DMS 273 (cell line): ENCODE data around the gene CD79B.

Experiments
- DNase-seq: peaks from one replicate; lab custom pipeline; 2025; ENCODE audit not compliant: unreplicated experiment; lab: John Stamatoyannopoulos, UW

Gene CD79B

DNA sequence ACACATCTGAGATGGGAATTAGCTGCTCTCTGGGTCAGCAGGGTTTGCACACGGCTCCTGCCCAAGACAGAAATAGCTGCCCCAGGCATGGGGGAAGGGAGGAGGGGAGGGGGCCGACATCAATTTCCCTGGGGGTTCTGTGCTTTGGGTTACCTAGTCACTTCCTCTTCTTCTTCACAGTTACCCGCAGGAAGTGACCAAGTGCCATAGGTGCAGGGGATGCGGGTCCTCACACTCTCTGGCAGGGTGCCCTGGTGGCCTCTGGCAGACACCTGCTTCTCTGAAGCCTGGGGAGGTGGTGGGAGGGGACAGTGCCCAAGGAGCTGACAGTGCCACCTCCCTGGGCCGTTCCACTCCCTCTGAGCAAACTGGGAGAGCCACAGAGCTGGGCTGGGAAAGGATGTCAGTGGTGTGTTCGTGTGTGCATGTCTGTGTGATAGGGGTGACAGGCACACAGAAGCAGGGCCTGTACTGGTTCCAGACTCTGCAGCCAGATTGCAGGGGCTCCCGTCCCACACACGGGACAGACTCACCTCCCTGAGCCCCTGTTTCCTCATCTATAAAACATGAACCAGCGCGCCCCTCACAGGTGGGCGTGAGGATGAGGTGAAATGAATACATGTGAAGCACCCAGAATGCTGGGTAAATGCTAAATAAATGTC is 22.4 kb upstream of the CD79B start:
- peak; percentile 24 for DNase-seq

DNA sequence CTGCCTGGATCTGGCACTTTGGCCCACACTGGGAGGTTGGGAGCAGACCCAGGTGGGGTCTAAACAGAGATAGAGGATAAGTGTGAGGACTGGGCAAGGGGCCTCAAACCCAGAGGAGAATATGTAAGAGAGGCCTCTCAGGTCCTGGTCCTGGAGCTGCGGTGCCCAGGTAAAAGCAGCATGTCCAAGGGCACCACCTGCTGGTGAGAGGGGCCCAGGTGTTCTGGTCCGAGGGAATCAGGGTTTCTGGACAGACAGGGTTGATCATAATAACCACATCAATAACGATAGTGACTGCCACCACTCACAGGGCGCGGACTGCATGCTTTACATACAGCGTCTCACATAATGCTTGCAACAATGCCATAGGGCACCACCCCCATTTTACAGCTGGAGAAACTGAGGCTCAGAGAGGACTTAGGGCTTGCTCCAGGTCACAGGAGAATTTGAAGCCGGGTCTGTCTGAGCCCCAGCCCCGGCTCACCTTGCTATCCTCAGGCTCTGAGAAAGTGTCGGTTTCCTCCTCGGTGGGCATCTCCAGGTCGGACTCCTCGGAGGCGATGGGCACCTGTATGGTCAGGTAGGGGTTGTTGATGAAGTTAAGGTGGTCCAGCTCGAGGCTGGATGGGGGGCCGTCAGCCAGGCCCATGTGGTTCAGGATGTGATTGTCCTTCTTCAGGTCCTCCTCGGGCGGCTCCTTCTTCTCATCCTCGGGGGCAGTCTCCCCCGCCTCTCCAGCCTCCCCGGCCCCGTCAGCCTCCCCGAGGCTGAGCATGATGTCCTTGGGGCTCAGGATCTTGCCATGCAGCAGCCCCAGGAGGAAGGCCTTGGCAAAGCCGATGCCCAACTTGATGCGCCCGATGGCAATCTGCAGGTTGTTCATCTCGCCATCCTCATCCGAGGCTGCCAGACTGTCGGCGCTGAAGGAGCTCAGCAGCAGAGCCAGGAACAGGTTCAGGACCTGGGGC is 19.1 kb upstream of the CD79B start:
- peak; percentile 42 for DNase-seq

DNA sequence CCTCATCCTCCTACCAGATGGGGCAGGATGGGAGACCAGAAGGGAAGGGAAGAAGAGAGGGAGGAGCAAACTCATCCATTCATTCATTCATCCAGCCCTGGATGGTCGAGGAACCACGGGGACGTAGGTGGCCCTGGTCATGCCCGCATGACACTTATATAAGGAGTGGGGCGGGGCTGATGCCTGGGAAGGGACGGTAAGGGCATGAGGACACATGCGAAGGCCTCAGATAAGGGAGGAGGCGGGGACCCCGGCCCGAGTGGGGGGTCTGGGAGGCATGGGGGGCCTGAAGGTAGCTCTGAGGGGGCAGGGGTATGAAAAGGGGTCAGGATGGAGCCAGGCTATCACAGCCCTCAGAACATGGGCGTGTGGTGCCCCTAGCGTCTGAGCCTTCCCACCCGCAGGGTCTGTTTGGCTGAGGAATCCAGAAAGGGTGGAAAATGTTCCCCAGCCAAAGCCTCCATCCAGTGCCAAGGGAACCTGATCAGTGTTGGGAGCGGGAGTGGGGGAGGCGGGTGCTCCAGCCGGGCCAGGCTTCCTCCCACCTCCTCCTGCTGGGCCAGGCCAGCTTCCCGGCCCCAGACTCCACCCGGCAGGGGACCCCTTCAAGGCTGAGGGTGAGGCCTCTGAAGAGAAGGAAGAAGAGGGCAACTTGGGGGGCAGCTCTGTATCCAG is 17.6 kb upstream of the CD79B start:
- DNase-seq = peak; percentile 39

DNA sequence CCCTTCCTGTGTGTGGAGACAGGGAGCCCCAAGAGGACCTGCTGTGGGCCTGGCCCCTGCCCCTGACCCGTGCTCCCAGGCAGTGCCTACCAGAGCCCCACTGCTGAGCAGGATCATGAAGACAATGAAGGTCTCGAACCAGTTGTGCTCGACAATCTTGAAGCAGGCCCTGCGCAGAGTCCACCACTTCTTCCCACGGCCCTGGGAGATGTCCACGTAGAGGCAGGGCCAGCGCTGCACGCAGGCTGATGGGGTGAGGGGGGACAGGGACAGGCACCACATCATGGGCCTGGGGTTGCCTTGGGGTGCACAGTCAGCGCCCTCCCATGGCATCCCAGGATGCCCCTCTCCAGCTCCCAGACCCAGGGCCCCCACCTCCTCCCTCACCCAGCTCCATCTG is 16.4 kb upstream of the CD79B start:
- DNase-seq = no peak

DNA sequence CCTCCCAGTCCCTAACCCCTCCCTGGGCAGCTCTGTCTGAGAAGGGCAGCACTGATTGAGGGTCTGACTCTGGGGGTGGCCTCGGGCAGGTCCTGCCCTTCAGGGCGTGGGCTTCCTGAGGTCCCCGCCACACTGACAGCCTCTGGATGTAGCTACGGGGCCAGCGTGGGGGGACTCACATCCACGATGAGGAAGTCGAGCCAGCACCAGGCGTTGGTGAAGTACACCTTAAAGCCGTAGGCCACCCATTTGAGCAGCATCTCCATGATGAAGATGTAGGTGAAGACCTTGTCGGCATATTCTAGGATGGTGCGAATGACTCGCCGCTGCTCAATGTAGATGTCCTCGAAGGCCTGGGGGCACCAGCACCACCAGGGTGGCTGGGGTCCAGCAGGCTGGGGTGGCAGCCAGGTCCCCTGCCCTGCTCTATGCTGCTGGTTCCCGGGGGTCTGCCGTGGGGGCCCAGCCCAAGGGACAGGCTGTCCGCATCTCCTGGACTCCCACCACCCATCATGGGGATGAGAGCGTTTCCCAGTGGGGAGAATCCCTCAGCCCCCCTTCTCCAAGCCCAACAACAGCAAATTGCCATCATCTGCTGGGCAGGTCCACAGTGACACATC is 15.7 kb upstream of the CD79B start:
- no peak for DNase-seq

DNA sequence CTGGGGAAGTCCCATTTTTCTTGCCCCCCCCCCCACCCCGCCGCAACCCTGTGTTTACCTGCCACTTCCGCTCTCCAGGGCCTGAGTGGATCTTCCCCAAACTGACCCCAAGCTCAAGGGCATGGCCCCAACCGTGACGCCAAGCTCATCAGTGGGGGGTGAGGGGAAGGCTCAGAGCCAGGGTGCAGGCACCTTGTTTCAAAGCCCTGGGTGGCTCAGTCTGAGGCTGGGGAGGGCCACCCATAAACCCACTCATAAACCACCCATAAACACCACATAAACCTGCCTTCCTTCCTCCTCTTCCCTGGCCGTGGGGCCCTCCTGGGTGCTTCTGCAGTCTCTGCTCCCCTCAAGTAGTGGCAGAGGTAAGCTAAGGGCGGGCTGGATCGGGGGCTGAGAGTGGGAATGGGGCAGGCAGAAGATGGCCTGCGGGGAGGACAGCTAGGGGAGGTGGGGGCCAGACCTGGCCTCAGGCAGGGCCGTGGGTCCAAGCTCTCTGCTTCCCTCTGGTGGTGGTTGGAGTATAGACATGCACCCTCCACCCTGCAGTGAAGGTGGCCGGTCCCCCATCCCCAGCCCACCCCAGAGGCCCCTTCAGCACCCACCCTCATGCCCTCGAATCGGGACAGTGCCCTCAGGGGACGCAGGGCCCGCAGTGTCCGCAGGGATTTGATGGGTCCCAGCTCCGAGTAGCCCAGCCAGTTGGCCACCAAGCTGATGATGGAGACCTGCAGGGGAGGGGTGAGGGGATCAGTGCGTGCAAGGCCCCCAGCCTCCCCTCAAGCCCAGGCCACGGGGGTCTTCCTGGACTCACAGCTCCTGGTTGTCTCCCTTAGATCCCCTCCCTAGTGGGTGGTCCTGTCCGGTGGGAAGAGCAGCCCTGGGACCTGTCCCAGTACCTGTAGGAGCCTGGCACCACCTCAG is 14.6 kb upstream of the CD79B start:
- DNase-seq = peak; percentile 77

DNA sequence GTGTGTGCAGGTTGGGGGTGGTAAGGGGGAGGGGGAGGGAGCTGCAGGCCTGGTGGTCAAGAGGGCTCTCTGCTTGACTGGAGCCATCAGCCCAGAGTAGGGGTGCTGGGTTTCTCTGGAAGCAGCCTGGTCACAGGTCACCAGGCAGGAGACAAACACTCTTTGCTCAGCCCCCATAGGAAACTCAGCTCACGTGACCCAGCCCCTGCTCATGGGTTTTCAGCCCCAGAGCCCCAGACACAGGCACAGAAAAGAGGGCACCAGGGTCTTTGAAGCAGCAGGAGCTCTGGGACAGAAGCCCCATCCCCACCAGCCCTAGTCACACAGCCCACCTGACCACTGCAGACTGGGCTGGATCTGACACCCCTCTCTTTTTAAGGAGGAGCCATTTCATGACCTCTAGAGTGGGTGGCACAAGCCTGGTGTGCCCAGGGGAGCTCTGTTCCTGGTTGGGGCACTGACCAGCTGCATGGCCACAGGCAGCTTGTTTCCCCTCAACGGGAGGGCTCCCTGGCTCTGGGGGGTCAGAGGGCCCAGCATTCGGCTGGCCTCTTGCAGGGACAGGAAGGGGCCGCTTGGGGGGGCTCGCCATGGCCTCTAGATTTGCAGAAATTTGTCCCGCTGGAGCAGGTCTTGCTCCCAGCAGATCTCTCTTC is 13.8 kb upstream of the CD79B start:
- no peak for DNase-seq

- no peak for DNase-seq
Measured at GRCh38 chr17:63944736-63945499, 12.8 kb upstream of the CD79B start.

DNA sequence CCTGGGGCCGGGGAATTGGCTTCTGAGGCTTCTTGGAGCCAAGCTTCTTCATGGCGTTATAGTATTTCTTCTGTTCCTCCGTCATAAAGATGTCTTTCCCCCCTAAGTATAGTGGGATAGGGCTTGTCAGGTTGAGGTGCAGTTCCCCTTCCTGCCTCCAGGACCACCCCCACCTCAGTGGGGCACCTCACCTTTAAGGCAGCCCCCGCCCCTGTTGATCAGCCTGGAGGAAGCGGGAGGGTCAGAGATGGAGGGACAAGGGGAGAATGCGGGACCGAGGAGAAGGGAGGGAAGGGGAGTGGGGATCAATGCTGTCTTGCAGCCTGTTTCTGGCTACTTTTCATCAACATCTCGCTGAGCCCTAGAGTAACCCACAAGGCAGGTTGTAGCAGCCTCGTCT is 11.6 kb upstream of the CD79B start:
- DNase-seq = no peak

DNA sequence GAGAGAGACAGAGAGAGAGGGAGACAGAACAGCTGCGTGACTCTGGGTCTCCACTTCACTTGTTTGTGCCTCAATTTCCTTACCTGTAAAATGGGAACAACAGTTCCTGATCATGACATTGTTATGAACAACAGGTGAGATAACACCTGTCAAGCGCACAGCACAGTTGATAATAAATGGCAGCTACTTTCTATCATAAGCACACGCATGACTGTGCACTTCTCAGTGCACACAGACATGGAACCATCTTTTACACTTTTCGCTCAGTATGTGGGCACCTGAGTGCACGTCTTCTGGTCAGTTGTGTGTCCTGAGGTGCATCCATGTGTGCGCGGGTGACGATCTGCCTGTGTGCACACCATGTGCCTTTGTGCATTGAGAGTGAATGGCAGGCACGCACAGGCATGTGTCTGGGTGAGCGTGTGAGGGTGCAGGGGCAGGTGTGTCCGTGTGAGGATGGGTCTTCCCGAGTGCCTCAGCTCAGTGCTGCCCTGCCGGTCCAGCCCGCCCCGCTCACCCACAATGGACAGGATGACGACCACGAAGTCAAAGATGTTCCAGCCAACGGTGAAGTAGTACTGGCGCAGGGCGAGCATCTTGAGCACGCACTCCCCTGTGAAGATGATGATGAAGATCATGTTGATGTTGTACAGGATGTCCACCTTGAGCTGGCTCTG is 10.3 kb upstream of the CD79B start:
- DNase-seq = no peak

- no peak for DNase-seq
Measured at GRCh38 chr17:63941751-63942150, 9.6 kb upstream of the CD79B start.

DNA sequence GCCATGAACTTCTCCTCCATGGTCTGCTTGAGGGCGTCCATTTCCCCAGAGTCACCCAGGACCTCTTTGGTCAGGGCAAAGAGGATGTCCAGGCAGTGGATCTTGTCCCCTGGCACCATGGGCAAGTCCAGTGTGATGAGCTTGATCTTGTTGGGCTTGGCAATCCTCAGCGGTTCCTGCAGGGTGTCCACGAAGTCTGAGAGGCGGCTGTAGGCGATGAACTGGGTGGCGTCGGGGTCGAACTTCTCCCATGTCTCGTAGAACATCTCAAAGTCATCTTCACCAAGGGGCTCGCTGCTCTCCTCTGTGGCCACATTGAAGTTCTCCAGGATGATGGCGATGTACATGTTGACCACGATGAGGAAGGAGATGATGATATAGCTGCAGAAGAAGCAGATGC is 9.0 kb upstream of the CD79B start:
- DNase-seq = no peak

- DNase-seq = no peak
Measured at GRCh38 chr17:63940584-63940983, 8.5 kb upstream of the CD79B start.

DNA sequence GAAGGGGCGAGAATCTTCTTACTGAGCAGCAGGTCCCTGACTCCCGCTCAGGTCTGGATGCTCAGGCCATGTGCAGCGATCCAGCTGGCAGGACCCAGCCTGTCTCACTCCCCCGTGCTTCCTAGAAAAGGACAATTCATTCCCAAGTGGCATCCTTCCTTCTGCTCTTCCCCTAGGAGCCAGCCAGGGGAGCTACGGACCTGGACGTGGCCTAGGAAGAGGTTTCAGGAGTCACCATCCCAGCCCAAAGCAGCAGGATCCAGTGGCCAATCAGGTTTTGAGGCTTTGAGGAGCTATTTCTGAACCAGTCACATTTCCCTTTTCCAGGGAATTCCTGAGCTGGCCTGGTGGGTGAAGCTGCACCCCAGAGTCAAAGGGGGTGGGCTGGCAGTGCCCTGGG is 7.8 kb upstream of the CD79B start:
- no peak for DNase-seq

- no peak for DNase-seq
Measured at GRCh38 chr17:63939401-63939800, 7.3 kb upstream of the CD79B start.

DNA sequence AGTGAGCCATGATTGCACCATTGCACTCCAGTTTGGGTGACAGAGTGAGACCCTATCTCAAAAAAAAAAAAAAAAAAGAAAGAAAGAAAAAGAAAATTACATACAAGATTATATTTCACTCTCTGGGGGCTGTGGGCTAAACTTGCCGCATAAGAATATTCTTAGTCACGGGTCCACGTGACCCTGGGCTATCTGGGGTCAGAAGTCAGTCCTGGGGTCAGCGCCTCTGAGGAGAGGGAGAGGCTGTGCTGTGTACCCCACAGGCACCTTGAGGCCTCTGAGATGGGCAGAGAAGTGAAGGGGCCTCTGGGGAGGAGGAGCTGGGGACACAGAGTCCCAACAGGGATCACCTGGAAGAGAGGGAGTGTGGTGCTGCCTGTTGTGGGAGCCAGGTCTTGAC is 5.8 kb upstream of the CD79B start:
- DNase-seq = no peak

DNA sequence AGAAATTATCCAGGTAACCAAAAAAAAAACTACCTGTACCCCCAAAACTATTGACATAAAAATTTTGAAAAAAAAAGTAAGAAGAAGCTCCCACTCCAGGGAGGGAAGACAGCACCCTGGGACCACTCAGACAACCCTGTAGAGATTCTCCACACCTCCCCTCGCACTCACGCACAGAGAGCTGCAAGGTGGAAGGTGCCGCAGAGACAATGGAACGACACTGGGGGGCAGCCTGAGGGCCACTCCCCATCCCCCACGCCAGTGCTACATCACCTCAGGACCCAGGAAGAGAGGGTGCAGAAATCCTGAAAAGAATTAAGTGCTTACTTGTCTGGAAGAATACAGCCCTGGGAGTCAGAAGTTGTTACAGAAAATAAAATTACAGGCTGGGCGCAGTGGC is 5.2 kb upstream of the CD79B start:
- DNase-seq = no peak
